Kidney epithelial cell (primary cell): ENCODE results near the gene ILF3. TPM values are rescaled to one million over a fixed set of nuclear protein-coding genes. Genes with fewer than 3 reads are reported as not detected.

Source experiments
- DNase-seq: peaks from one replicate; pipeline ENCODE4 v3.0.0-alpha.2; 2010; ENCODE audit warnings: low read depth
- H3K27me3 ChIP-seq: 2 replicates; pipeline ENCODE4 v1.6.0; 2011; ENCODE audit warnings: low read length; ENCODE audit not compliant: control insufficient read depth, insufficient read depth
- H3K36me3 ChIP-seq: 2 replicates; pipeline ENCODE4 v1.5.1; 2011; ENCODE audit warnings: low read length; ENCODE audit not compliant: control insufficient read depth, insufficient read depth
- H3K4me3 ChIP-seq: 2 replicates; pipeline ENCODE4 v1.5.1; 2011; ENCODE audit warnings: low read depth, mild to moderate bottlenecking, control low read depth, low read length
- total RNA-seq: library from RNA; depleted of rRNA; stranded (reverse); fragments of >200 nt; gene quantifications from 2 replicates; pipeline ENCODE4 v1.2.3, GENCODE V29; 2015
- TF ChIP-seq, protein P1 (sequence below): IDR thresholded peaks from 2 replicates; pipeline ENCODE4 v1.5.1; 2011; ENCODE audit warnings: mild to moderate bottlenecking, moderate library complexity, low read length, control low read depth, inconsistent platforms; ENCODE audit not compliant: insufficient read depth, poor library complexity, severe bottlenecking

Gene ILF3
- total RNA-seq, 1 donor from 2014 or later: 160 TPM

DNA sequence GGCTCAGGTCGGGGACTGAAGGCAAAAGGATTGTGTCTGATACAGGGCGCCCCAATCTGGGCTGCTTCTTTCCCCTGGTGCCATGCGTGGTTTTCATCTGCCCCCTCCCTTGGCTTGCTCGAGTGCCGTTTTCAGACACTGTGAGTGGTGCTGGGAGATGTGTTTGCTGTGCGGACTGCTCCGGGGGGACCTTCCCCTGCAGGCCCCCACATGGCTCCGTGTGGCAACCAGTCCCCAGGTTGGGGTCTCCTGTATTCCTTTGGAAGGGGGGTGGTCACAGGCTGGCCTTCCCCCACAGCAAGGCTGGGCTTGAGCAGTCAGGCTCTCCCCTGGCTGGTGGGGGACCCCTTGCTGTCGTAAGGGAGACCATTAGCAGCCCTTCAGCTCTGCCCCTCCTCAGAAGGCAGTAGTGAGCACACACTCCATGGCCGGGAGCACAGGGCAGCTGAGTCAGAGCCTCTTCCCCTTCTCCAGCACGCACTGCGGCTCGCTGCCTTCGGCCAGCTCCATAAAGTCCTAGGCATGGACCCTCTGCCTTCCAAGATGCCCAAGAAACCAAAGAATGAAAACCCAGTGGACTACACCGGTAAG, 26.5 kb downstream of the ILF3 start:
- Histone ChIP-seq H3K36me3 (peaks cover 17% of the 10 kb centered on the region), H3K27me3 (no peaks in the 10 kb centered on the region), H3K4me3 (no peak overlapping the region)
- DNase-seq: no peak
- TF ChIP-seq, protein P1, sequence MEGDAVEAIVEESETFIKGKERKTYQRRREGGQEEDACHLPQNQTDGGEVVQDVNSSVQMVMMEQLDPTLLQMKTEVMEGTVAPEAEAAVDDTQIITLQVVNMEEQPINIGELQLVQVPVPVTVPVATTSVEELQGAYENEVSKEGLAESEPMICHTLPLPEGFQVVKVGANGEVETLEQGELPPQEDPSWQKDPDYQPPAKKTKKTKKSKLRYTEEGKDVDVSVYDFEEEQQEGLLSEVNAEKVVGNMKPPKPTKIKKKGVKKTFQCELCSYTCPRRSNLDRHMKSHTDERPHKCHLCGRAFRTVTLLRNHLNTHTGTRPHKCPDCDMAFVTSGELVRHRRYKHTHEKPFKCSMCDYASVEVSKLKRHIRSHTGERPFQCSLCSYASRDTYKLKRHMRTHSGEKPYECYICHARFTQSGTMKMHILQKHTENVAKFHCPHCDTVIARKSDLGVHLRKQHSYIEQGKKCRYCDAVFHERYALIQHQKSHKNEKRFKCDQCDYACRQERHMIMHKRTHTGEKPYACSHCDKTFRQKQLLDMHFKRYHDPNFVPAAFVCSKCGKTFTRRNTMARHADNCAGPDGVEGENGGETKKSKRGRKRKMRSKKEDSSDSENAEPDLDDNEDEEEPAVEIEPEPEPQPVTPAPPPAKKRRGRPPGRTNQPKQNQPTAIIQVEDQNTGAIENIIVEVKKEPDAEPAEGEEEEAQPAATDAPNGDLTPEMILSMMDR: no peak

DNA sequence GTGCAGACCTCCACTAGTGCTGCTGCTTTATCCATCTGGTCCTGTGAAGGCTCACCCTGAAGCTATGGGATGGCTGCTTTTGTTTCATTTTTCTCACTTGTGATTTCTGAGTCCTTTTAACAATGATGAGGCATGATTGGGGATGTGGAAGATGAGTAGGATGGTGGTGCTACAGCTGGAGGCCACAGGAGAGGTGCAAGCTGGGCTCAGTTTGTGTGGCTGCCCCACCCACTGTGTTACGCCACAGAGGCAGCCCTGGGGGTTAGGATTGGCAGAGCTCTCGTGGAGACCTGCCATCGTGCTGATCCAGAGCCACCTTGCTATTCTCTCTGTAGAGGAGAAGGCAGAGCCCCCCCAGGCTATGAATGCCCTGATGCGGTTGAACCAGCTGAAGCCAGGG, 27.5 kb downstream of the ILF3 start:
- no peak for DNase-seq
- no peaks in the 10 kb centered on the region for H3K27me3 ChIP-seq
- TF ChIP-seq, protein P1: no peak
- H3K36me3 ChIP-seq: peaks cover 16% of the 10 kb centered on the region
- no peak overlapping the region for H3K4me3 ChIP-seq

DNA sequence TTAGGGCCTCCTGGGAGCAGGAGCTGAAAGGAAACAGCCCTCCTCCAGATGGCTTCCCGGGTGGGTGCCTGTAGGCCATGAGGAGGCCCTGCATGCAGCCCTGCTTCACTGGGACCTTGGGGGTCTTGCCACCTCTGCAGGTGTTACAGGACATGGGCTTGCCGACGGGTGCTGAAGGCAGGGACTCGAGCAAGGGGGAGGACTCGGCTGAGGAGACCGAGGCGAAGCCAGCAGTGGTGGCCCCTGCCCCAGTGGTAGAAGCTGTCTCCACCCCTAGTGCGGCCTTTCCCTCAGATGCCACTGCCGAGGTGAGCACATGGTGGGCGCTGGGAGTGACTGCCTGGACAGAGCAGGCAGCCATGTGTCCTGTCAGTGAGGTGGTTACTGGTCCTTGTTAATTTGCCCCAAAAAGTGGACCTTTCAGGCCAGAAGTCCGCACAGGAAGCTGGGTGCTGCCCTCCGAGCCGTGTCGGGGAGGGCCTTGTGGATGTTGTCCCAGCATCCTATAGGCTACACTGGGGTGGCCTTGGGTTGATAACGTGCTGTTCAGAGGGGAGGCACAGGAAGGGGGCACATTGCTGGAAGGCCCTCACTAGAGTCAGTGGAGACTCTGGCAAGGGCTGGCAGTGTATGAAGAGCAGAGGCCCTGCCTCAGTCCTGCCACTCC, 28.4 kb downstream of the ILF3 start:
- DNase-seq: no peak
- TF ChIP-seq, protein P1: no peak
- Histone ChIP-seq H3K4me3 (no peak overlapping the region), H3K27me3 (no peaks in the 10 kb centered on the region), H3K36me3 (peaks cover 16% of the 10 kb centered on the region)

DNA sequence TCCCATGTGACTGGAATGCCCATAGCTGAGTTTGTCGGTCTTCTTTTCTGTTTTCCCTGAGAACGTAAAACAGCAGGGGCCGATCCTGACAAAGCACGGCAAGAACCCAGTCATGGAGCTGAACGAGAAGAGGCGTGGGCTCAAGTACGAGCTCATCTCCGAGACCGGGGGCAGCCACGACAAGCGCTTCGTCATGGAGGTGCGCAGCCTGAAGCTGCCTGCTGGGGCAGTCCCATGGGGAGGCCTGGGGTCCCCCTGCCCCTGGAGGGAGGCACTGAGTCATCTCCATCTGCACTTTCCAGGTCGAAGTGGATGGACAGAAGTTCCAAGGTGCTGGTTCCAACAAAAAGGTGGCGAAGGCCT, 28.9 kb downstream of the ILF3 start:
- DNase-seq: no peak
- peaks cover 18% of the 10 kb centered on the region for H3K36me3 ChIP-seq
- no peaks in the 10 kb centered on the region for H3K27me3 ChIP-seq
- TF ChIP-seq, protein P1: no peak
- H3K4me3 ChIP-seq: no peak overlapping the region

DNA sequence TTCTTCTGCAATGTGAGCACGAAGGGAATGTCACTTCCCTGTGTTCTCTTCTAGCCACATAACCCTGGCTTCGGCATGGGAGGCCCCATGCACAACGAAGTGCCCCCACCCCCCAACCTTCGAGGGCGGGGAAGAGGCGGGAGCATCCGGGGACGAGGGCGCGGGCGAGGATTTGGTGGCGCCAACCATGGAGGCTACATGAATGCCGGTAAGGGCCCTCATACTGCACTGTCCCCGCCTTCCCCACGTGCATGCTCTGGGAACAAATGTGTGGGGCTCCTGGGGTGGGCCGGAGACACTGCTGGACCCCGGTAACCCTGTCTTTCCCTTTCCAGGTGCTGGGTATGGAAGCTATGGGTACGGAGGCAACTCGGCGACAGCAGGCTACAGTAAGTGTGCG, 29.4 kb downstream of the ILF3 start:
- Histone ChIP-seq H3K4me3 (no peak overlapping the region), H3K36me3 (peaks cover 20% of the 10 kb centered on the region)
- TF ChIP-seq, protein P1: no peak

DNA sequence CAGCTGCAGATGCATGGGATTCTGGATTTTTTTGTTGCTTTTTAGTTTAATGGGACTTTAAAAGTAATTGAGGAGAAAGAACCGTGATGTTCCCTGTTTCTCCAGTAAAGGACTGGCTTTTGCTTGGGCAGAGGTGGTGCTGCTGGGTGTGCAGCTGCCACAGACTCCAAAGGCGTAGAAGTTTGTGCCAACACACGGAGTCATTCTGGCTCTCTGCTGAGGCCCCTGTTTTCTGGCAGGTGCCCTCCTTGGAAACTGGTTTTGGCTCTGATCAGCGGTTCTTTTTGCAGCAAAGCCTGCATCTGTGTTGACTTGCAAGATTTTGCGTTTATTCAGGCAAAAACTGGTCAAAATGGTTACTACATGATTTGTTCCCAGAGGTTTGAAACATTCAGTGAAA, 31.1 kb downstream of the ILF3 start:
- Histone ChIP-seq H3K27me3 (no peaks in the 10 kb centered on the region), H3K4me3 (no peak overlapping the region), H3K36me3 (peaks cover 23% of the 10 kb centered on the region)
- TF ChIP-seq, protein P1: no peak
- DNase-seq: no peak

More for the DNA sequence above, 29.4 kb downstream of the ILF3 start:
- H3K27me3 ChIP-seq: no peaks in the 10 kb centered on the region
- no peak for DNase-seq
